ENCODE data around the gene WBP11. TPM values are rescaled to one million over a fixed set of nuclear protein-coding genes. Genes with fewer than 3 reads are reported as not detected.
A peak's percentile ranks its signal among the peaks of the same experiment; 100 is the strongest.

The WBP11 gene
- total and polyA plus RNA-seq, 2 of the 13 experiments (the other 11 are each of a cell fraction or from before 2014, with no cell fraction given) = 7.6 to 31.0 TPM

DNA sequence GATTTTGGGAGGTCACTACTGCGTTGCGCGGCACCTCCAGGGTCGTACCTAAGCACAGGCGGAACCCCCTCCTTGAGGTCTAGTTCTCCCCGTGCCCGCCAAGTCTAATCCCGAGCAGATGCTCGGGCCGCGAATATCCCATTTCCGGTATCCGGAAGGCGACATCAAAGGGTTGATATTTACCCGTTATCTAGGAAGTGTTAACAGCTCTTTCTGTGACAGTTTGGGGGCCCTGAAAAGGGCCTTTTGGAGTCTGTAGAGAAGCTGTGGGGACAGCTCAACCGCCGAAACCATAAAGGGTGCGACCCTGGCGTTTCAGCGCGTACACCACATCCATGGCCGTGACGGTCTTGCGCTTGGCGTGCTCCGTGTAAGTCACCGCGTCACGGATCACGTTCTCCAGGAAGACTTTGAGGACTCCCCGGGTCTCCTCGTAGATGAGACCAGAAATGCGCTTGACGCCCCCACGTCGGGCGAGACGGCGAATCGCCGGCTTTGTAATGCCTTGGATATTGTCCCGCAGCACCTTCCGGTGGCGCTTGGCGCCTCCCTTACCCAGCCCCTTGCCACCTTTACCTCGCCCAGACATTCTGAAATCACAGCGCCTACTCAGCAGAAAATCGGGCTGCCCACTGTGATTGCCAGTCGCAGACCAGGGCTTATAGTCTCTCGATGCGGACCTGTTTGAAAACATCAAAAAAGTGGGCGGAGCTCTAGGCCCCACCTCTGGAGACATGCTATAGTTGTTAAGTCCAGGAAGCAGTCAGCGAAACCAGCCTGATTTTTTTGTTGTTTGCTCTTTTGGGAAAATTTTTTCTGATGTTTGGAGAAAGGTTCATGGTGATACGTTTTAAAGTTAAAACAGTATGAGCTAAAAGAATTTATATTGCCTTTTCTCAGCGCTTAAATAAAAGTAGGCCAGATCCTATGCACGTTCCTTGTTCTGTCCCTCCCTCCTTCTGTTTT, 32.5 kb downstream of the WBP11 start (continued):
- TF ChIP-seq PAXIP1 (CRISPR knock-in tag; conservative IDR thresholded peaks at IDR 0.05) (peak; percentile 41; the same call in 1 of the 2 replicates), SAP130 (CRISPR knock-in tag; IDR thresholded peaks at IDR 0.05; ENCODE audit: low read depth) (peak; percentile 98), SMC3 (IDR thresholded peaks at IDR 0.05; ENCODE audit: low read length) (no peak), POLR2AphosphoS2 (IDR thresholded peaks at IDR 0.05; ENCODE audit: low read depth, low read length) (peak; percentile 80; the same call in 1 of the 2 replicates), MAFF (IDR thresholded peaks at IDR 0.05; ENCODE audit: low read depth, low read length) (peak; percentile 93), AGO1 (IDR thresholded peaks at IDR 0.05; ENCODE audit: low read depth, low read length, poor library complexity, severe bottlenecking) (no peak), ESRRA (CRISPR knock-in tag; IDR thresholded peaks at IDR 0.05; ENCODE audit: low read depth) (peak; percentile 45; the same call in 1 of the 2 replicates), PRDM4 (CRISPR knock-in tag; IDR thresholded peaks at IDR 0.05; ENCODE audit: borderline replicate concordance) (no peak; the same call in 1 of the 2 replicates), MEIS2 (CRISPR knock-in tag; IDR thresholded peaks at IDR 0.05) (0 out of 2 replicates have a peak, but pooled peaks have one; percentile 38), ZNF337 (CRISPR knock-in tag; IDR thresholded peaks at IDR 0.05; ENCODE audit: borderline replicate concordance, low read depth) (peak; percentile 90; the same call in 1 of the 2 replicates), IRF2 (CRISPR knock-in tag; IDR thresholded peaks at IDR 0.05) (peak; percentile 57; the same call in 1 of the 2 replicates), PPARG (CRISPR knock-in tag; conservative IDR thresholded peaks at IDR 0.05) (peak; percentile 71), ATF1 (CRISPR knock-in tag; IDR thresholded peaks at IDR 0.05) (peak; percentile 52; the same call in 1 of the 2 replicates), ZNF280B (CRISPR knock-in tag; IDR thresholded peaks at IDR 0.05; ENCODE audit: borderline replicate concordance) (peak; percentile 83; the same call in 1 of the 2 replicates)
- TF ChIP-seq, protein P1, sequence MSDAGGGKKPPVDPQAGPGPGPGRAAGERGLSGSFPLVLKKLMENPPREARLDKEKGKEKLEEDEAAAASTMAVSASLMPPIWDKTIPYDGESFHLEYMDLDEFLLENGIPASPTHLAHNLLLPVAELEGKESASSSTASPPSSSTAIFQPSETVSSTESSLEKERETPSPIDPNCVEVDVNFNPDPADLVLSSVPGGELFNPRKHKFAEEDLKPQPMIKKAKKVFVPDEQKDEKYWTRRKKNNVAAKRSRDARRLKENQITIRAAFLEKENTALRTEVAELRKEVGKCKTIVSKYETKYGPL (CRISPR knock-in tag; IDR thresholded peaks at IDR 0.05) = 0 out of 2 replicates have a peak, but pooled peaks have one; percentile 37
- TF ChIP-seq, protein P2, sequence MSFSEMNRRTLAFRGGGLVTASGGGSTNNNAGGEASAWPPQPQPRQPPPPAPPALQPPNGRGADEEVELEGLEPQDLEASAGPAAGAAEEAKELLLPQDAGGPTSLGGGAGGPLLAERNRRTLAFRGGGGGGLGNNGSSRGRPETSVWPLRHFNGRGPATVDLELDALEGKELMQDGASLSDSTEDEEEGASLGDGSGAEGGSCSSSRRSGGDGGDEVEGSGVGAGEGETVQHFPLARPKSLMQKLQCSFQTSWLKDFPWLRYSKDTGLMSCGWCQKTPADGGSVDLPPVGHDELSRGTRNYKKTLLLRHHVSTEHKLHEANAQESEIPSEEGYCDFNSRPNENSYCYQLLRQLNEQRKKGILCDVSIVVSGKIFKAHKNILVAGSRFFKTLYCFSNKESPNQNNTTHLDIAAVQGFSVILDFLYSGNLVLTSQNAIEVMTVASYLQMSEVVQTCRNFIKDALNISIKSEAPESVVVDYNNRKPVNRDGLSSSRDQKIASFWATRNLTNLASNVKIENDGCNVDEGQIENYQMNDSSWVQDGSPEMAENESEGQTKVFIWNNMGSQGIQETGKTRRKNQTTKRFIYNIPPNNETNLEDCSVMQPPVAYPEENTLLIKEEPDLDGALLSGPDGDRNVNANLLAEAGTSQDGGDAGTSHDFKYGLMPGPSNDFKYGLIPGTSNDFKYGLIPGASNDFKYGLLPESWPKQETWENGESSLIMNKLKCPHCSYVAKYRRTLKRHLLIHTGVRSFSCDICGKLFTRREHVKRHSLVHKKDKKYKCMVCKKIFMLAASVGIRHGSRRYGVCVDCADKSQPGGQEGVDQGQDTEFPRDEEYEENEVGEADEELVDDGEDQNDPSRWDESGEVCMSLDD (CRISPR knock-in tag; IDR thresholded peaks at IDR 0.05; ENCODE audit: borderline replicate concordance) = no peak
